ENCODE measurements around the gene TMEM218. TPM values are rescaled to one million over a fixed set of nuclear protein-coding genes. Genes with fewer than 3 reads are reported as not detected.

TMEM218 gene
- total RNA-seq, 1 experiment from 2014 or later: 17.9 TPM

- DNase-seq (ENCODE audit: low read depth, low spot score) (no peak), ATAC-seq (no peak)
- CTCF ChIA-PET: interaction anchor here (1.1 kb wide), 1 partner anchor 192 kb away, joined by 3 read pairs; no protein-coding TSS in a partner anchor
- Histone ChIP-seq H3K4me2 (ENCODE audit: low read length) (no peak overlapping the region), H3K27ac (ENCODE audit: low read depth, low read length) (no peak overlapping the region), H4K20me1 (ENCODE audit: insufficient read depth) (no peaks in the 10 kb centered on the region), H3K9ac (ENCODE audit: low read length) (no peak overlapping the region), H3K9me2 (ENCODE audit: insufficient read depth) (no peaks in the 10 kb centered on the region), H3K36me3 (ENCODE audit: control insufficient read depth in 1 of 2, insufficient read depth in 2 of 2, low read length in 2 of 2) (no peaks in the 10 kb centered on the region), H3K79me2 (ENCODE audit: insufficient read depth, low read length) (no peaks in the 10 kb centered on the region), H2AFZ (ENCODE audit: low read depth, low read length, poor library complexity, severe bottlenecking) (no peak overlapping the region), H3K4me1 (ENCODE audit: control insufficient read depth in 1 of 2, insufficient read depth in 2 of 2, low read length in 2 of 2) (peaks cover 20 to 41% of the 10 kb centered on the region in 2 experiments), H3K9me3 (ENCODE audit: control insufficient read depth in 1 of 2, insufficient read depth in 1 of 2, low read depth in 1 of 2, low read length in 2 of 2) (no peaks in the 10 kb centered on the region), H3K4me3 (replicated peaks in 1 of 2; ENCODE audit: low read depth in 1 of 2, low read length in 2 of 2) (no peak overlapping the region), H3K27me3 (ENCODE audit: insufficient read depth, low read length) (no peaks in the 10 kb centered on the region)
- TF ChIP-seq SRF (IDR thresholded peaks at IDR 0.05; ENCODE audit: low read depth) (no peak), POLR2A (IDR thresholded peaks at IDR 0.05; ENCODE audit: borderline replicate concordance, extremely low read depth, insufficient read depth, insufficient read length) (no peak), MAX (IDR thresholded peaks at IDR 0.05) (no peak), CEBPB (IDR thresholded peaks at IDR 0.05; ENCODE audit: low read depth) (no peak), EZH2 (IDR thresholded peaks at IDR 0.05) (no peak), POLR2AphosphoS5 (IDR thresholded peaks at IDR 0.05; ENCODE audit: low read depth, low read length) (no peak), ZBTB33 (IDR thresholded peaks at IDR 0.05; ENCODE audit: extremely low read depth, insufficient replicate concordance, low read length) (no peak), CBX3 (IDR thresholded peaks at IDR 0.05; ENCODE audit: low read depth) (no peak), SP1 (IDR thresholded peaks at IDR 0.05; ENCODE audit: low read depth) (no peak), FOSL1 (IDR thresholded peaks at IDR 0.05; ENCODE audit: low read depth) (no peak), REST (IDR thresholded peaks at IDR 0.05; ENCODE audit: low read depth) (no peak), ZFX (IDR thresholded peaks at IDR 0.05) (no peak), RAD21 (IDR thresholded peaks at IDR 0.05; ENCODE audit: low read depth) (no peak), SIN3A (IDR thresholded peaks at IDR 0.05; ENCODE audit: low read depth) (no peak), ATF3 (IDR thresholded peaks at IDR 0.05) (no peak)
- RAD21 ChIA-PET (ENCODE audit: low non-redundant PET in 1 of 2, low total read pairs in 2 of 2, uncharacterized antibody in 2 of 2, unreplicated experiment in 2 of 2): no interaction called here
- intact Hi-C loops (cut with micrococcal nuclease): no loop called here
- POLR2A ChIA-PET: no interaction called here
- no TSS peak for BruUV-seq (replicated peaks)
These were observed 43.1 kb downstream of the TMEM218 start for GRCh38 chr11:125068368-125068767.

Measured in HCT116 (cell line).